IMR-90 (cell line): ENCODE measurements around the gene PAK5. TPM values are rescaled to one million over a fixed set of nuclear protein-coding genes. Genes with fewer than 3 reads are reported as not detected.

Experiments used
- ATAC-seq: fragments of 200-7000 bp; cut with Tn5 transposase; 2 replicates; pipeline ENCODE4 v1.9.1; 2020; ENCODE audit warnings: low read depth, mild to moderate bottlenecking, moderate library complexity
- BruUV-seq: library from RNA; stranded (reverse); fragments of 400-500 nt; replicated peaks from 2 replicates; lab custom pipeline; 2021; lab: Mats Ljungman, UMichigan
- CTCF ChIA-PET: fragments of 300-600 bp; formaldehyde crosslinking; extraction: SDS; loops from one replicate; lab custom pipeline; 2021; ENCODE audit warnings: antibody characterized with exemption; lab: Yijun Ruan, JAX
- POLR2A ChIA-PET: fragments of 300-600 bp; sonication (Branson Sonifier 250); formaldehyde crosslinking; loops from one replicate; lab custom pipeline; 2022; ENCODE audit warnings: antibody characterized with exemption; ENCODE audit not compliant: unreplicated experiment; lab: Charles Lee
- DNase-seq: peaks from one replicate; pipeline ENCODE4 v3.0.0; 2013
- H2AFZ ChIP-seq: replicated peaks from 2 replicates; pipeline ENCODE3; 2013; ENCODE audit warnings: low read length, mild to moderate bottlenecking; ENCODE audit not compliant: poor library complexity
- H2AK5ac ChIP-seq: 2 replicates; pipeline ENCODE4 v1.6.1; 2013; ENCODE audit warnings: low read depth, low read length, inconsistent platforms
- H2AK9ac ChIP-seq: replicated peaks from 2 replicates; pipeline ENCODE3; 2013; ENCODE audit warnings: mild to moderate bottlenecking, low read depth, low read length, moderate library complexity; ENCODE audit not compliant: poor library complexity
- H2BK120ac ChIP-seq: 2 replicates; pipeline ENCODE4 v1.6.1; 2013; ENCODE audit warnings: low read depth, low read length, inconsistent platforms
- H2BK15ac ChIP-seq: 3 replicates; pipeline ENCODE4 v1.6.1; 2013; ENCODE audit warnings: low read depth, low read length, inconsistent platforms
- H2BK20ac ChIP-seq: 2 replicates; pipeline ENCODE4 v1.6.1; 2013; ENCODE audit warnings: low read depth, mild to moderate bottlenecking, inconsistent platforms, low read length, moderate library complexity
- H2BK5ac ChIP-seq: 2 replicates; pipeline ENCODE4 v1.6.1; 2013; ENCODE audit warnings: mild to moderate bottlenecking, low read depth, low read length, inconsistent platforms; ENCODE audit not compliant: poor library complexity, severe bottlenecking
- H3K14ac ChIP-seq: replicated peaks from 2 replicates; pipeline ENCODE4 v1.6.1; 2013; ENCODE audit warnings: low read depth, low read length, inconsistent platforms
- H3K18ac ChIP-seq: 2 replicates; pipeline ENCODE4 v1.6.1; 2013; ENCODE audit warnings: low read depth, low read length, control low read depth
- H3K23ac ChIP-seq: 2 replicates; pipeline ENCODE4 v1.6.1; 2013; ENCODE audit warnings: low read depth, low read length, inconsistent platforms
- H3K27ac ChIP-seq: 2 replicates; pipeline ENCODE4 v1.5.1; 2013; ENCODE audit warnings: mild to moderate bottlenecking, control low read depth, low read length; ENCODE audit not compliant: insufficient read depth
- H3K27me3 ChIP-seq: 2 replicates; pipeline ENCODE4 v1.6.1; 2013; ENCODE audit warnings: low read length; ENCODE audit not compliant: control insufficient read depth, insufficient read depth
- H3K36me3 ChIP-seq: 2 replicates; pipeline ENCODE4 v1.6.1; 2013; ENCODE audit warnings: low read length, mixed read lengths; ENCODE audit not compliant: control insufficient read depth, insufficient read depth
- H3K4ac ChIP-seq: 2 replicates; pipeline ENCODE4 v1.6.1; 2013; ENCODE audit warnings: low read depth, low read length, inconsistent platforms
- H3K4me1 ChIP-seq: 2 replicates; pipeline ENCODE4 v1.6.1; 2013; ENCODE audit warnings: low read length, mixed read lengths; ENCODE audit not compliant: control insufficient read depth, insufficient read depth
- H3K4me2 ChIP-seq: 2 replicates; pipeline ENCODE4 v1.6.1; 2013; ENCODE audit warnings: low read depth, mild to moderate bottlenecking, control low read depth, low read length, moderate library complexity
- H3K4me3 ChIP-seq: 2 replicates; pipeline ENCODE4 v1.5.1; 2013; ENCODE audit warnings: low read depth, mild to moderate bottlenecking, control low read depth, low read length, moderate library complexity; ENCODE audit not compliant: insufficient read depth
- H3K56ac ChIP-seq: 2 replicates; pipeline ENCODE4 v1.6.1; 2013; ENCODE audit warnings: low read length, inconsistent platforms; ENCODE audit not compliant: insufficient read depth; ENCODE audit errors: extremely low read depth
- H3K79me1 ChIP-seq, 2 experiments: 2 replicates each; pipeline ENCODE4 v1.6.1; 2013; ENCODE audit warnings: low read length in 2 of 2, inconsistent platforms in 1 of 2, low read depth in 1 of 2
- H3K9ac ChIP-seq: 2 replicates; pipeline ENCODE4 v1.6.1; 2013; ENCODE audit warnings: low read depth, low read length, control low read depth
- H3K9me1 ChIP-seq: 2 replicates; pipeline ENCODE4 v1.6.1; 2013; ENCODE audit warnings: low read length, inconsistent platforms; ENCODE audit not compliant: insufficient read depth
- H3K9me3 ChIP-seq: 2 replicates; pipeline ENCODE4 v1.6.1; 2013; ENCODE audit warnings: low read length; ENCODE audit not compliant: control insufficient read depth, insufficient read depth
- H4K20me1 ChIP-seq: 2 replicates; pipeline ENCODE4 v1.6.1; 2013; ENCODE audit warnings: low read length, inconsistent platforms; ENCODE audit not compliant: insufficient read depth
- H4K5ac ChIP-seq: 2 replicates; pipeline ENCODE4 v1.6.1; 2013; ENCODE audit warnings: mild to moderate bottlenecking, low read depth, low read length, control low read depth
- H4K8ac ChIP-seq, 2 experiments: 2 replicates each; pipeline ENCODE4 v1.6.1; 2013; ENCODE audit warnings: low read depth in 2 of 2, low read length in 2 of 2, control low read depth in 1 of 2, inconsistent platforms in 1 of 2
- H4K91ac ChIP-seq: 2 replicates; pipeline ENCODE4 v1.6.1; 2013; ENCODE audit warnings: low read depth, low read length, inconsistent platforms; ENCODE audit not compliant: insufficient read depth
- BHLHE40 ChIP-seq: fragments of 150-350 bp; IDR thresholded peaks from 2 replicates; pipeline ENCODE4 v1.6.1; 2016; ENCODE audit warnings: mild to moderate bottlenecking, low read depth, low read length
- CEBPB ChIP-seq: IDR thresholded peaks from 2 replicates; pipeline ENCODE4 v1.6.1; 2012; ENCODE audit warnings: low read depth, low read length, improper control_type of control experiment
- ELK1 ChIP-seq: fragments of 150-350 bp; IDR thresholded peaks from 2 replicates; pipeline ENCODE4 v1.6.1; 2016; ENCODE audit warnings: low read depth, mild to moderate bottlenecking, low read length, moderate library complexity, borderline replicate concordance
- FOS ChIP-seq: fragments of 150-350 bp; IDR thresholded peaks from 2 replicates; pipeline ENCODE4 v1.6.1; 2016; ENCODE audit warnings: low read depth, low read length
- MAFK ChIP-seq: IDR thresholded peaks from 2 replicates; pipeline ENCODE4 v1.6.1; 2012; ENCODE audit warnings: low read depth, low read length, improper control_type of control experiment
- MAZ ChIP-seq: IDR thresholded peaks from 2 replicates; pipeline ENCODE4 v1.6.1; 2012; ENCODE audit warnings: low read depth, mild to moderate bottlenecking, low read length, improper control_type of control experiment, moderate library complexity, borderline replicate concordance
- MXI1 ChIP-seq: IDR thresholded peaks from 2 replicates; pipeline ENCODE4 v1.6.1; 2012; ENCODE audit warnings: low read depth, mild to moderate bottlenecking, low read length, moderate library complexity, borderline replicate concordance
- NFE2L2 ChIP-seq: fragments of 150-350 bp; IDR thresholded peaks from 2 replicates; pipeline ENCODE4 v1.6.1; 2016; ENCODE audit warnings: low read depth, mild to moderate bottlenecking, low read length
- POLR2A ChIP-seq: IDR thresholded peaks from 2 replicates; pipeline ENCODE4 v1.6.1; 2012; ENCODE audit warnings: mild to moderate bottlenecking, low read depth, low read length
- RAD21 ChIP-seq: IDR thresholded peaks from 2 replicates; pipeline ENCODE4 v1.6.1; 2012; ENCODE audit warnings: low read length, improper control_type of control experiment
- RFX5 ChIP-seq: IDR thresholded peaks from 2 replicates; pipeline ENCODE4 v1.8.0; 2012; ENCODE audit warnings: low read depth, mild to moderate bottlenecking, low read length, moderate library complexity
- SMC3 ChIP-seq: fragments of 150-350 bp; IDR thresholded peaks from 2 replicates; pipeline ENCODE4 v1.6.1; 2016; ENCODE audit warnings: low read depth, mild to moderate bottlenecking, antibody characterized with exemption, low read length, moderate library complexity
- USF2 ChIP-seq: fragments of 150-350 bp; IDR thresholded peaks from 2 replicates; pipeline ENCODE4 v1.6.1; 2017; ENCODE audit warnings: mild to moderate bottlenecking, antibody characterized with exemption, low read length, low read depth
- WGBS, 2 experiments: methylation state at CpG; one replicate each; pipeline versions ENCODE4 v1.1.5 to v1.1.7; 2013; ENCODE audit warnings: missing lambda C conversion rate in 2 of 2; ENCODE audit not compliant: insufficient read length in 1 of 2; ENCODE audit errors: extremely low coverage in 2 of 2; 5-methylcytosine and 5-hydroxymethylcytosine counted together
- dilution Hi-C: fragments of 300-500 bp; cut with HindIII; formaldehyde crosslinking; loops from one replicate; pipeline ENCODE4 v1.14.3; 2018; ENCODE audit warnings: low sequenced_read_pairs; ENCODE audit not compliant: unreplicated experiment
- in situ Hi-C: fragments of 300-500 bp; cut with MboI; formaldehyde crosslinking; loops from 3 replicates; pipeline ENCODE4 v1.14.3; 2019; ENCODE audit warnings: low sequenced_read_pairs, inconsistent platforms, mixed read lengths
- intact Hi-C: fragments of 100-400 bp; cut with micrococcal nuclease; formaldehyde crosslinking; loops from 2 replicates; pipeline ENCODE4 v1.10.0; 2022
- polyA plus RNA-seq, 3 experiments: library from polyadenylated mRNA; depleted of rRNA; stranded (reverse); fragments of >200 nt; gene quantifications; 2 replicates each; pipeline ENCODE4 v1.2.3, GENCODE V29; 2012; ENCODE audit warnings: low replicate concordance in 1 of 3
- total RNA-seq: library from RNA; depleted of rRNA; stranded (reverse); fragments of >200 nt; gene quantifications from 2 replicates; pipeline ENCODE4 v1.2.3, GENCODE V29; 2012
- TF ChIP-seq, protein P1 (sequence below): conservative IDR thresholded peaks from 2 replicates; pipeline ENCODE4 v1.5.1; 2012; ENCODE audit warnings: mild to moderate bottlenecking, low read depth, low read length, improper control_type of control experiment

The PAK5 gene
- total and polyA plus RNA-seq, 2 of the 4 experiments (the other 2 are of a cell fraction), result not detected

DNA sequence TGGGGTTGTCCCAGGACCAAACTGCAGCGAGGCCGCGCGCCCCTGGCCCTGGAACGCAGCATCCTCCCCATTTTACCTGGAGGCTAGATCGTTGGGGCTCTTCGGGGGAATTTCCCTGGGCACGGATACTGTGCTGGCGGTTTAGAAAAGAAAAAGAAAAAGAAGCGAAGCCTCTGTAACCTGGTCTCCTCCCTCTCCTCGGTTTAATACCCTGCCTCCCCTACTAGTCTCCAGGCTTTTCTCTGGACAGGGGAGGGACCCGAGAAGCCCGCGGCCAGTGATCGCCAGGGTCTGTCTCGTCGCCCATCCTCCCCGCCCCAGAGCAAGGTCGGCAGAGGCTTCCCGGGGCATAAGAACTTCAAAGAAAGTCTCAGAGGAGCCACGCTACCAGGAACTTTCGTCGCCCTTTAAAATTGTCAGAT lies 330.6 kb downstream of the PAK5 start:
- H3K9me1 ChIP-seq, result no peaks in the 10 kb centered on the region
- H3K18ac ChIP-seq, result no peak overlapping the region
- no peak overlapping the region for H3K9ac ChIP-seq
- POLR2A ChIA-PET, result no interaction called here
- H3K27me3 ChIP-seq, result peaks cover 59% of the 10 kb centered on the region
- H4K5ac ChIP-seq, result no peak overlapping the region
- no peak overlapping the region for H2BK120ac ChIP-seq
- H4K91ac ChIP-seq, result no peak overlapping the region
- no peaks in the 10 kb centered on the region for H3K36me3 ChIP-seq
- H3K23ac ChIP-seq, result no peak overlapping the region
- no peak overlapping the region for H2AFZ ChIP-seq
- no peak overlapping the region for H2AK9ac ChIP-seq
- no peak overlapping the region for H3K4ac ChIP-seq
- no peaks in the 10 kb centered on the region; the same call in 1 of the 2 replicates for H4K20me1 ChIP-seq
- no peak overlapping the region for H3K14ac ChIP-seq
- CTCF ChIA-PET, result no interaction called here
- no peak overlapping the region for H3K4me3 ChIP-seq
- dilution Hi-C loops (no loop called here), intact Hi-C loops (no loop called here), in situ Hi-C loops (no loop called here)
- H3K9me3 ChIP-seq, result peaks cover 5% of the 10 kb centered on the region; the same call in 1 of the 2 replicates
- H2BK5ac ChIP-seq, result no peak overlapping the region
- WGBS, 2 experiments, result 18% methylated on average over 4 of the region's 23 CpGs; no CpG with 5 or more reads in 1 of the 2 experiments
- TF ChIP-seq NFE2L2, result no peak
- TF ChIP-seq ELK1, result no peak
- TF ChIP-seq MAZ, result no peak
- TF ChIP-seq RFX5, result no peak
- no peak for TF ChIP-seq POLR2A
- TF ChIP-seq MXI1, result no peak
- no peak for TF ChIP-seq FOS
- TF ChIP-seq MAFK, result no peak
- TF ChIP-seq CEBPB, result no peak
- no peak for TF ChIP-seq RAD21
- no peak for TF ChIP-seq USF2
- TF ChIP-seq, protein P1, sequence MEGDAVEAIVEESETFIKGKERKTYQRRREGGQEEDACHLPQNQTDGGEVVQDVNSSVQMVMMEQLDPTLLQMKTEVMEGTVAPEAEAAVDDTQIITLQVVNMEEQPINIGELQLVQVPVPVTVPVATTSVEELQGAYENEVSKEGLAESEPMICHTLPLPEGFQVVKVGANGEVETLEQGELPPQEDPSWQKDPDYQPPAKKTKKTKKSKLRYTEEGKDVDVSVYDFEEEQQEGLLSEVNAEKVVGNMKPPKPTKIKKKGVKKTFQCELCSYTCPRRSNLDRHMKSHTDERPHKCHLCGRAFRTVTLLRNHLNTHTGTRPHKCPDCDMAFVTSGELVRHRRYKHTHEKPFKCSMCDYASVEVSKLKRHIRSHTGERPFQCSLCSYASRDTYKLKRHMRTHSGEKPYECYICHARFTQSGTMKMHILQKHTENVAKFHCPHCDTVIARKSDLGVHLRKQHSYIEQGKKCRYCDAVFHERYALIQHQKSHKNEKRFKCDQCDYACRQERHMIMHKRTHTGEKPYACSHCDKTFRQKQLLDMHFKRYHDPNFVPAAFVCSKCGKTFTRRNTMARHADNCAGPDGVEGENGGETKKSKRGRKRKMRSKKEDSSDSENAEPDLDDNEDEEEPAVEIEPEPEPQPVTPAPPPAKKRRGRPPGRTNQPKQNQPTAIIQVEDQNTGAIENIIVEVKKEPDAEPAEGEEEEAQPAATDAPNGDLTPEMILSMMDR, result no peak
- TF ChIP-seq BHLHE40, result no peak
- no peak for TF ChIP-seq SMC3
- H3K79me1 ChIP-seq, result no peaks in the 10 kb centered on the region
- ATAC-seq (no peak), DNase-seq (no peak)
- H4K8ac ChIP-seq, result no peak overlapping the region
- no peak overlapping the region for H2BK15ac ChIP-seq
- H3K4me2 ChIP-seq, result no peak overlapping the region; the same call in 1 of the 2 replicates
- no peak overlapping the region for H2BK20ac ChIP-seq
- H2AK5ac ChIP-seq, result no peak overlapping the region
- no peak overlapping the region for H3K56ac ChIP-seq
- no peaks in the 10 kb centered on the region for H3K4me1 ChIP-seq
- BruUV-seq, result no TSS peak
- no peak overlapping the region for H3K27ac ChIP-seq
